ENCODE results near the gene TSPAN6. TPM values are rescaled to one million over a fixed set of nuclear protein-coding genes. Genes with fewer than 3 reads are reported as not detected.

The TSPAN6 gene
- polyA plus RNA-seq, 2 of the 4 experiments (the other 2 are of a cell fraction) = 46.0 to 71.1 TPM

- CTCF ChIA-PET = interaction anchor here (0.6 to 7.0 kb wide), 34 partner anchors 9 to 601 kb away, joined by 3 to 223 read pairs (median 4); partner anchors contain the start of gene SYTL4
These were observed 48.8 kb upstream of the TSPAN6 start for GRCh38 chrX:100685284-100685996.

GRCh38 chrX:100682939-100683338 is 46.3 kb upstream of the TSPAN6 start:
- no peak for FAIRE-seq
- Histone ChIP-seq H3K4me3 (no peak overlapping the region), H3K27ac (no peak overlapping the region), H3K4me2 (no peak overlapping the region), H3K9me3 (no peaks in the 10 kb centered on the region), H3K4me1 (no peaks in the 10 kb centered on the region)
- ChIA-PET POLR2A (no interaction called here), CTCF (interaction anchor here (1.2 to 7.0 kb wide), 3 partner anchors 11 to 85 kb away, joined by 3 to 223 read pairs (median 5); no protein-coding TSS in a partner anchor)
- TF ChIP-seq CBX2 (IDR thresholded peaks at IDR 0.05; ENCODE audit: borderline replicate concordance, low read depth) (no peak), ZNF302 (CRISPR knock-in tag; IDR thresholded peaks at IDR 0.05) (no peak), ZSCAN20 (CRISPR knock-in tag; IDR thresholded peaks at IDR 0.05) (no peak), CEBPB (IDR thresholded peaks at IDR 0.05) (no peak), MAZ (IDR thresholded peaks at IDR 0.05; ENCODE audit: borderline replicate concordance, low read depth, low read length) (no peak)
- WGBS (ENCODE audit: missing lambda C conversion rate) = 94% methylated on average over 8 of the region's 8 CpGs
- no peak for ATAC-seq
- no peak for DNase-seq (ENCODE audit: low read depth in 1 of 2, low spot score in 1 of 2)

More at GRCh38 chrX:100685284-100685996, 48.8 kb upstream of the TSPAN6 start:
- Histone ChIP-seq H3K4me3 (no peak overlapping the region), H3K4me2 (no peak overlapping the region), H3K9me3 (no peaks in the 10 kb centered on the region), H3K4me1 (no peaks in the 10 kb centered on the region), H3K27ac (no peak overlapping the region)
- peak; percentile 93 for FAIRE-seq
- DNase-seq (ENCODE audit: low read depth in 1 of 2, low spot score in 1 of 2) = peak; percentile 55 to 78
- POLR2A ChIA-PET = no interaction called here
- TF ChIP-seq SMC3 (IDR thresholded peaks at IDR 0.05) (peak; percentile 94), SREBF2 (IDR thresholded peaks at IDR 0.05) (no peak), HMGXB4 (CRISPR knock-in tag; IDR thresholded peaks at IDR 0.05; ENCODE audit: borderline replicate concordance) (no peak), RFX5 (IDR thresholded peaks at IDR 0.05) (no peak), RARB (CRISPR knock-in tag; IDR thresholded peaks at IDR 0.05) (no peak), KDM1A (IDR thresholded peaks at IDR 0.05; ENCODE audit: low read depth) (no peak), USF2 (IDR thresholded peaks at IDR 0.05) (no peak), RAD21 (conservative IDR thresholded peaks at IDR 0.05 in 1 of 2, IDR thresholded peaks at IDR 0.05 in 1 of 2) (peak; percentile 92 to 94), CBX2 (IDR thresholded peaks at IDR 0.05; ENCODE audit: borderline replicate concordance, low read depth) (no peak), EHMT2 (IDR thresholded peaks at IDR 0.05; ENCODE audit: low read depth) (no peak), ZNF302 (CRISPR knock-in tag; IDR thresholded peaks at IDR 0.05) (no peak), BHLHE40 (IDR thresholded peaks at IDR 0.05; ENCODE audit: low read depth, low read length) (no peak)
- TF ChIP-seq, protein P1, sequence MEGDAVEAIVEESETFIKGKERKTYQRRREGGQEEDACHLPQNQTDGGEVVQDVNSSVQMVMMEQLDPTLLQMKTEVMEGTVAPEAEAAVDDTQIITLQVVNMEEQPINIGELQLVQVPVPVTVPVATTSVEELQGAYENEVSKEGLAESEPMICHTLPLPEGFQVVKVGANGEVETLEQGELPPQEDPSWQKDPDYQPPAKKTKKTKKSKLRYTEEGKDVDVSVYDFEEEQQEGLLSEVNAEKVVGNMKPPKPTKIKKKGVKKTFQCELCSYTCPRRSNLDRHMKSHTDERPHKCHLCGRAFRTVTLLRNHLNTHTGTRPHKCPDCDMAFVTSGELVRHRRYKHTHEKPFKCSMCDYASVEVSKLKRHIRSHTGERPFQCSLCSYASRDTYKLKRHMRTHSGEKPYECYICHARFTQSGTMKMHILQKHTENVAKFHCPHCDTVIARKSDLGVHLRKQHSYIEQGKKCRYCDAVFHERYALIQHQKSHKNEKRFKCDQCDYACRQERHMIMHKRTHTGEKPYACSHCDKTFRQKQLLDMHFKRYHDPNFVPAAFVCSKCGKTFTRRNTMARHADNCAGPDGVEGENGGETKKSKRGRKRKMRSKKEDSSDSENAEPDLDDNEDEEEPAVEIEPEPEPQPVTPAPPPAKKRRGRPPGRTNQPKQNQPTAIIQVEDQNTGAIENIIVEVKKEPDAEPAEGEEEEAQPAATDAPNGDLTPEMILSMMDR (IDR thresholded peaks at IDR 0.05) = peak; percentile 92
- peak; percentile 95 to 98 for ATAC-seq
- WGBS (ENCODE audit: missing lambda C conversion rate) = 20% methylated on average over 5 of the region's 5 CpGs

DNA sequence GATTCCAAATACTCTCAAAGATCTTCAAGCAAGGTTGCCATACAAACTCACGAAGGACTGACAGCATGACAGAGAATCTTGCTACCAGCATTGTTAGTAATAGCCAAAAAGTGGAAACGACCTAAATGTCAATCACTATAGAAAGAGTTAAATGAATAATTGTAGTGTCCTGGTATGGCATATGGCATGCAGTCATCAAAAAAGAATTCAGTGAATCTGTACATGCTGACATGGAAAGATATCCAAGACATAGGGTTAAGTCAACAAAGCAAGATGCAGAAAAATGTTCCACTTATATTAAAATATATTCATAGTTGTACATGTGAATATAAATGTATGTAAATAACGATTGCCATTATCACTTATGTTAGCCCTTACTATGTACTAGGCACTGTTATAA is 45.0 kb upstream of the TSPAN6 start:
- no peak for DNase-seq (ENCODE audit: low read depth in 1 of 2, low spot score in 1 of 2)
- H3K4me3 ChIP-seq = no peak overlapping the region
- H3K27ac ChIP-seq = no peak overlapping the region
- no peaks in the 10 kb centered on the region for H3K9me3 ChIP-seq
- FAIRE-seq = no peak
- 51% methylated on average over 3 of the region's 3 CpGs for WGBS (ENCODE audit: missing lambda C conversion rate)
- H3K4me1 ChIP-seq = no peaks in the 10 kb centered on the region
- TF ChIP-seq EHF (CRISPR knock-in tag; IDR thresholded peaks at IDR 0.05) = no peak
- TF ChIP-seq POLR2A (IDR thresholded peaks at IDR 0.05; ENCODE audit: low read length) = no peak
- TF ChIP-seq TFCP2L1 (CRISPR knock-in tag; IDR thresholded peaks at IDR 0.05) = no peak
- TF ChIP-seq MAX (IDR thresholded peaks at IDR 0.05) = no peak
- ChIA-PET POLR2A (no interaction called here), CTCF (interaction anchor here (0.6 to 16.2 kb wide), 3 partner anchors 10 to 288 kb away, joined by 3 to 187 read pairs (median 22); partner anchors contain the start of gene ARL13A)
- no peak overlapping the region for H3K4me2 ChIP-seq
- no peak for ATAC-seq

All from A549 (cell line).